ENCODE measurements around the gene PCSK6. TPM values are rescaled to one million over a fixed set of nuclear protein-coding genes. Genes with fewer than 3 reads are reported as not detected.
A peak's percentile ranks its signal among the peaks of the same experiment; 100 is the strongest.

The PCSK6 gene
- total and polyA plus RNA-seq, 3 experiments from 2014 or later: 0.74 to 1.7 (median 0.95) TPM

- H3K4me3 Mint-ChIP-seq: no peak overlapping the region
- Histone ChIP-seq H3K27ac (ENCODE audit: low read depth, low read length) (no peak overlapping the region), H3K4me1 (ENCODE audit: insufficient read depth, low read length) (peaks cover 12% of the 10 kb centered on the region), H3K4me3 (ENCODE audit: low read length) (no peak overlapping the region), H3K9me3 (ENCODE audit: low read length) (no peaks in the 10 kb centered on the region), H3K36me3 (ENCODE audit: insufficient read depth, low read length) (no peaks in the 10 kb centered on the region), H3K27me3 (ENCODE audit: insufficient read depth, low read length, poor library complexity, severe bottlenecking) (no peaks in the 10 kb centered on the region)
- POLR2A ChIA-PET: no interaction called here
- peaks cover 0 to 2% (median 0%) of the 10 kb centered on the region in 5 donors for H3K9me3 Mint-ChIP-seq
- peaks cover 12 to 14% (median 13%) of the 10 kb centered on the region in 3 donors for H3K4me1 Mint-ChIP-seq
- DNase-seq: no peak
- peaks cover 0 to 4% (median 0%) of the 10 kb centered on the region in 3 donors for H3K36me3 Mint-ChIP-seq
- peaks cover 26 to 32% of the 10 kb centered on the region in 2 donors for H3K27me3 Mint-ChIP-seq
- CTCF ChIA-PET: interaction anchor here (0.8 kb wide), 1 partner anchor 320 kb away, joined by 3 read pairs; no protein-coding TSS in a partner anchor
- peak overlapping the region in 1 of 8 donors; percentile 43 for H3K27ac Mint-ChIP-seq
Measured at GRCh38 chr15:101322854-101323477, 166.5 kb downstream of the PCSK6 start.

- H3K27ac Mint-ChIP-seq: peak overlapping the region in 3 of 8 donors; percentile 38 to 75 (median 41)
- H3K27me3 ChIP-seq (ENCODE audit: insufficient read depth, low read length, poor library complexity, severe bottlenecking): no peaks in the 10 kb centered on the region
- H3K36me3 Mint-ChIP-seq: peaks cover 0 to 4% (median 0%) of the 10 kb centered on the region in 3 donors
- no peak overlapping the region for H3K27ac ChIP-seq (ENCODE audit: low read depth, low read length)
- peaks cover 23 to 31% of the 10 kb centered on the region in 2 donors for H3K27me3 Mint-ChIP-seq
- DNase-seq: no peak
- H3K4me1 Mint-ChIP-seq: peaks cover 12 to 14% (median 13%) of the 10 kb centered on the region in 3 donors
- ChIA-PET POLR2A (no interaction called here), CTCF (interaction anchor here (0.8 kb wide), 1 partner anchor 321 kb away, joined by 3 read pairs; no protein-coding TSS in a partner anchor)
- H3K4me3 ChIP-seq (ENCODE audit: low read length): no peak overlapping the region
- no peak overlapping the region for H3K4me3 Mint-ChIP-seq
- no peaks in the 10 kb centered on the region for H3K36me3 ChIP-seq (ENCODE audit: insufficient read depth, low read length)
- no peaks in the 10 kb centered on the region for H3K9me3 ChIP-seq (ENCODE audit: low read length)
- H3K9me3 Mint-ChIP-seq: peaks cover 0 to 2% (median 0%) of the 10 kb centered on the region in 5 donors
- peaks cover 12% of the 10 kb centered on the region for H3K4me1 ChIP-seq (ENCODE audit: insufficient read depth, low read length)
Measured at GRCh38 chr15:101322016-101322695, 167.4 kb downstream of the PCSK6 start.

- peak; percentile 37 to 74 (median 65) for DNase-seq
- CTCF ChIA-PET: interaction anchor here (0.7 to 1.8 kb wide), 10 partner anchors 8 to 321 kb away, joined by 3 to 11 read pairs (median 4); partner anchors contain the start of gene SNRPA1
- H3K4me3 ChIP-seq (ENCODE audit: low read length): peak overlapping the region; percentile 63
Measured at GRCh38 chr15:101320501-101321052, 168.9 kb downstream of the PCSK6 start.

GRCh38 chr15:101318839-101319238 lies 170.7 kb downstream of the PCSK6 start:
- Histone ChIP-seq H3K27ac (ENCODE audit: low read depth, low read length) (no peak overlapping the region), H3K4me3 (ENCODE audit: low read length) (no peak overlapping the region), H3K9me3 (ENCODE audit: low read length) (no peaks in the 10 kb centered on the region), H3K4me1 (ENCODE audit: insufficient read depth, low read length) (peaks cover 12% of the 10 kb centered on the region), H3K27me3 (ENCODE audit: insufficient read depth, low read length, poor library complexity, severe bottlenecking) (no peaks in the 10 kb centered on the region), H3K36me3 (ENCODE audit: insufficient read depth, low read length) (no peaks in the 10 kb centered on the region)
- DNase-seq: peak in 1 of 5 donors; percentile 4
- H3K27me3 Mint-ChIP-seq: peaks cover 9 to 10% of the 10 kb centered on the region in 2 donors
- POLR2A ChIA-PET: no interaction called here
- H3K4me1 Mint-ChIP-seq: peaks cover 12 to 14% (median 13%) of the 10 kb centered on the region in 3 donors
- H3K4me3 Mint-ChIP-seq: peak overlapping the region in 1 of 7 donors; percentile 48
- CTCF ChIA-PET: interaction anchor here (1.8 kb wide), 1 partner anchor 9 kb away, joined by 4 read pairs; no protein-coding TSS in a partner anchor
- peak overlapping the region in 3 of 8 donors; percentile 68 to 70 (median 70) for H3K27ac Mint-ChIP-seq
- peaks cover 0 to 2% (median 0%) of the 10 kb centered on the region in 5 donors for H3K9me3 Mint-ChIP-seq
- no peaks in the 10 kb centered on the region for H3K36me3 Mint-ChIP-seq

More at GRCh38 chr15:101320501-101321052, 168.9 kb downstream of the PCSK6 start:
- Mint-ChIP-seq H3K4me1 (peaks cover 12 to 14% (median 13%) of the 10 kb centered on the region in 3 donors), H3K9me3 (peaks cover 0 to 2% (median 0%) of the 10 kb centered on the region in 5 donors), H3K27me3 (peaks cover 16 to 20% of the 10 kb centered on the region in 2 donors), H3K36me3 (no peaks in the 10 kb centered on the region), H3K4me3 (peak overlapping the region; percentile 22 to 88 (median 80)), H3K27ac (peak overlapping the region; percentile 75 to 98 (median 90))
- H3K27me3 ChIP-seq (ENCODE audit: insufficient read depth, low read length, poor library complexity, severe bottlenecking): no peaks in the 10 kb centered on the region
- peaks cover 12% of the 10 kb centered on the region for H3K4me1 ChIP-seq (ENCODE audit: insufficient read depth, low read length)
- peak overlapping the region; percentile 33 for H3K27ac ChIP-seq (ENCODE audit: low read depth, low read length)
- H3K9me3 ChIP-seq (ENCODE audit: low read length): no peaks in the 10 kb centered on the region
- H3K36me3 ChIP-seq (ENCODE audit: insufficient read depth, low read length): no peaks in the 10 kb centered on the region
- POLR2A ChIA-PET: interaction anchor here (0.8 to 1.8 kb wide), 3 partner anchors 13 to 26 kb away, joined by 3 to 7 read pairs (median 3); partner anchors contain the start of gene SNRPA1

GRCh38 chr15:101318147-101318819 lies 171.2 kb downstream of the PCSK6 start:
- H3K27ac ChIP-seq (ENCODE audit: low read depth, low read length): no peak overlapping the region
- no peak overlapping the region for H3K4me3 ChIP-seq (ENCODE audit: low read length)
- POLR2A ChIA-PET: no interaction called here
- no peaks in the 10 kb centered on the region for H3K9me3 ChIP-seq (ENCODE audit: low read length)
- no peaks in the 10 kb centered on the region for H3K36me3 ChIP-seq (ENCODE audit: insufficient read depth, low read length)
- peak in 1 of 5 donors; percentile 13 for DNase-seq
- no peaks in the 10 kb centered on the region for H3K27me3 ChIP-seq (ENCODE audit: insufficient read depth, low read length, poor library complexity, severe bottlenecking)
- Mint-ChIP-seq H3K9me3 (peaks cover 0 to 2% (median 0%) of the 10 kb centered on the region in 5 donors), H3K4me1 (peaks cover 12 to 14% (median 13%) of the 10 kb centered on the region in 3 donors), H3K4me3 (no peak overlapping the region), H3K36me3 (no peaks in the 10 kb centered on the region), H3K27ac (peak overlapping the region in 3 of 8 donors; percentile 54 to 70 (median 68)), H3K27me3 (peaks cover 9 to 10% of the 10 kb centered on the region in 2 donors)
- peaks cover 12% of the 10 kb centered on the region for H3K4me1 ChIP-seq (ENCODE audit: insufficient read depth, low read length)
- CTCF ChIA-PET: no interaction called here

GRCh38 chr15:101317336-101317872 lies 172.1 kb downstream of the PCSK6 start:
- ChIA-PET CTCF (no interaction called here), POLR2A (no interaction called here)
- Histone ChIP-seq H3K27me3 (ENCODE audit: insufficient read depth, low read length, poor library complexity, severe bottlenecking) (no peaks in the 10 kb centered on the region), H3K4me1 (ENCODE audit: insufficient read depth, low read length) (peaks cover 12% of the 10 kb centered on the region), H3K4me3 (ENCODE audit: low read length) (no peak overlapping the region), H3K27ac (ENCODE audit: low read depth, low read length) (no peak overlapping the region), H3K9me3 (ENCODE audit: low read length) (no peaks in the 10 kb centered on the region), H3K36me3 (ENCODE audit: insufficient read depth, low read length) (no peaks in the 10 kb centered on the region)
- peaks cover 0 to 2% (median 0%) of the 10 kb centered on the region in 5 donors for H3K9me3 Mint-ChIP-seq
- H3K36me3 Mint-ChIP-seq: no peaks in the 10 kb centered on the region
- H3K27me3 Mint-ChIP-seq: peaks cover 6 to 9% of the 10 kb centered on the region in 2 donors
- H3K4me1 Mint-ChIP-seq: peaks cover 12 to 14% (median 13%) of the 10 kb centered on the region in 3 donors
- no peak for DNase-seq
- H3K4me3 Mint-ChIP-seq: no peak overlapping the region
- H3K27ac Mint-ChIP-seq: peak overlapping the region in 2 of 8 donors; percentile 50 to 51

- no peak for DNase-seq
- peaks cover 0 to 6% of the 10 kb centered on the region in 2 donors for H3K27me3 Mint-ChIP-seq
- no peak overlapping the region for H3K4me3 ChIP-seq (ENCODE audit: low read length)
- CTCF ChIA-PET: no interaction called here
- H3K4me1 Mint-ChIP-seq: peaks cover 12 to 14% (median 13%) of the 10 kb centered on the region in 3 donors
- no peaks in the 10 kb centered on the region for H3K9me3 ChIP-seq (ENCODE audit: low read length)
- no peaks in the 10 kb centered on the region for H3K36me3 ChIP-seq (ENCODE audit: insufficient read depth, low read length)
- H3K36me3 Mint-ChIP-seq: no peaks in the 10 kb centered on the region
- H3K9me3 Mint-ChIP-seq: no peaks in the 10 kb centered on the region
- H3K4me1 ChIP-seq (ENCODE audit: insufficient read depth, low read length): peaks cover 12% of the 10 kb centered on the region
- no peak overlapping the region for H3K27ac Mint-ChIP-seq
- H3K27me3 ChIP-seq (ENCODE audit: insufficient read depth, low read length, poor library complexity, severe bottlenecking): no peaks in the 10 kb centered on the region
- H3K27ac ChIP-seq (ENCODE audit: low read depth, low read length): no peak overlapping the region
- H3K4me3 Mint-ChIP-seq: no peak overlapping the region
- POLR2A ChIA-PET: no interaction called here
Measured at GRCh38 chr15:101316529-101316928, 173.0 kb downstream of the PCSK6 start.

All from CD8-positive, alpha-beta memory T cell (primary cell).